AG04450 (cell line): ENCODE data around the gene MYO10. TPM values are rescaled to one million over a fixed set of nuclear protein-coding genes. Genes with fewer than 3 reads are reported as not detected.

Experiments used
- CTCF ChIA-PET: fragments of 300-600, 350-600 bp; formaldehyde crosslinking; extraction: SDS; loops from one replicate; lab custom pipeline; 2022; ENCODE audit warnings: antibody characterized with exemption, inconsistent platforms; lab: Charles Lee
- POLR2A ChIA-PET: fragments of 350-600 bp; formaldehyde crosslinking; extraction: SDS; loops from one replicate; lab custom pipeline; 2021; ENCODE audit warnings: antibody characterized with exemption, inconsistent platforms; lab: Yijun Ruan, JAX
- DNase-seq: peaks from one replicate; pipeline ENCODE4 v3.0.0-alpha.2; 2011; ENCODE audit warnings: low read depth, low spot score
- H3K27ac ChIP-seq: one replicate; pipeline ENCODE4 v1.5.1; 2012; ENCODE audit warnings: low read depth, low read length, control low read depth
- H3K27me3 ChIP-seq: one replicate; pipeline ENCODE4 v1.6.0; 2012; ENCODE audit warnings: low read length; ENCODE audit not compliant: control insufficient read depth, insufficient read depth
- H3K4me3 ChIP-seq: 2 replicates; pipeline ENCODE4 v1.5.1; 2011; ENCODE audit warnings: mild to moderate bottlenecking, low read depth, low read length, control low read depth
- H3K9me3 ChIP-seq: 2 replicates; pipeline ENCODE4 v1.5.1; 2012; ENCODE audit warnings: low read length; ENCODE audit not compliant: control insufficient read depth, insufficient read depth
- CTCF ChIP-seq: IDR thresholded peaks from 2 replicates; pipeline ENCODE4 v1.5.1; 2011; ENCODE audit warnings: low read depth, low read length, control low read depth, inconsistent platforms
- polyA plus RNA-seq: library from polyadenylated mRNA; depleted of rRNA; stranded (reverse); fragments of >200 nt; gene quantifications from 2 replicates; pipeline ENCODE4 v1.2.3, GENCODE V29; 2011

MYO10 gene
- polyA plus RNA-seq, 1 experiment = 37.0 TPM

- ChIA-PET POLR2A (no interaction called here), CTCF (no interaction called here)
- Histone ChIP-seq H3K9me3 (0 out of 2 replicates have a peak, but pooled peaks cover 3% of the 10 kb centered on the region), H3K27ac (no peak overlapping the region), H3K4me3 (no peak overlapping the region), H3K27me3 (no peaks in the 10 kb centered on the region)
- DNase-seq = no peak
- no peak for TF ChIP-seq CTCF
These were observed 34.7 kb upstream of the MYO10 start for GRCh38 chr5:16970826-16971225.

- POLR2A ChIA-PET = no interaction called here
- Histone ChIP-seq H3K9me3 (0 out of 2 replicates have a peak, but pooled peaks cover 3% of the 10 kb centered on the region), H3K27ac (no peak overlapping the region), H3K27me3 (no peaks in the 10 kb centered on the region), H3K4me3 (no peak overlapping the region)
- TF ChIP-seq CTCF = no peak
- CTCF ChIA-PET = interaction anchor here (0.7 kb wide), 1 partner anchor 151 kb away, joined by 3 read pairs; no protein-coding TSS in a partner anchor
- no peak for DNase-seq
These were observed 34.2 kb upstream of the MYO10 start for GRCh38 chr5:16970260-16970659.

DNA sequence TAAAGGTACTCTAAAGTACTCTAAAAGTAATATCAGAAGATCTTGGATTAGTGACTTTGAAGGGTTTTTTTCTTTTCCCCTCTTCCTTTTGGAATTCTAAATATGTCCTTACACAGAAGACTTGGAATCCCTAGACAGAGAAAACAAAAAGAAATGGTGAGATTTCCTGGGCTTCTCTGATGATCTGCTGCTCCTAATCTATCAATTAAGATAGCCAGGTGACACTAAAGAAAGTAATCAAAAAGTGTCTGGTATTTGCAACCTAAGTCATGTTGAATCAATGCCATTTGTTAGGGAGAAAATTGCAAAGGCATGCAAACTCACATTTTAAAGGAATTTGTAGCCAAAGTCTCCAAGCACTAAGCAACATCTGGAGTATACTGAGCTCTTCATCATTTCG lies 29.5 kb upstream of the MYO10 start:
- TF ChIP-seq CTCF = no peak
- Histone ChIP-seq H3K27me3 (no peaks in the 10 kb centered on the region), H3K27ac (no peak overlapping the region), H3K4me3 (no peak overlapping the region), H3K9me3 (0 out of 2 replicates have a peak, but pooled peaks cover 3% of the 10 kb centered on the region)
- ChIA-PET POLR2A (interaction anchor here (0.5 to 0.8 kb wide), 3 partner anchors 8 to 203 kb away, joined by 4 to 6 read pairs (median 4); no protein-coding TSS in a partner anchor), CTCF (no interaction called here)
- DNase-seq = no peak

- H3K9me3 ChIP-seq = no peaks in the 10 kb centered on the region
- H3K4me3 ChIP-seq = no peak overlapping the region
- TF ChIP-seq CTCF = no peak
- H3K27ac ChIP-seq = no peak overlapping the region
- ChIA-PET CTCF (no interaction called here), POLR2A (no interaction called here)
- no peak for DNase-seq
- no peaks in the 10 kb centered on the region for H3K27me3 ChIP-seq
These were observed 27.7 kb upstream of the MYO10 start for GRCh38 chr5:16963821-16964220.

DNA sequence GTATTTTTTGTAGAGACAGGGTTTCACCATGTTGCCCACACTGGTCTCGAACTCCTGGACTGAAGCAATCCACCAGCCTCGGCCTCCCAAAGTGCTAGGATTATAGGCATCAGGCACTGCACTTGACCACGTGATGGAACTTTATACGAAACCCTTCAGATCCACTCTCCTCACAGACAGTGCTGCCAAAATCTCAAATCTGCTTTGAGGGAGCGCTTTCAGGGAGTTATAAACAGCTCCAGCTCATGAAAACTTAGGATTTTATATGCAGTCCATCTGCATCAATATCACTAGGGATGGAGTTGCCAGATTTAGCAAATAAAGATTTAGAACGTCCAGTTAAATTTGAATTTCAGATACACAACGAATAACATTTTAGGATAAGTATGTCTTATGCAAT lies 25.0 kb upstream of the MYO10 start:
- H3K27me3 ChIP-seq = no peaks in the 10 kb centered on the region
- no peak overlapping the region for H3K27ac ChIP-seq
- ChIA-PET CTCF (no interaction called here), POLR2A (no interaction called here)
- TF ChIP-seq CTCF = no peak
- no peak for DNase-seq
- H3K4me3 ChIP-seq = no peak overlapping the region
- H3K9me3 ChIP-seq = peaks cover 4% of the 10 kb centered on the region; the same call in 1 of the 2 replicates
